ENCODE results near the gene KCNMA1.

KCNMA1 gene

GRCh38 chr10:77041636-77042258, 595.9 kb downstream of the KCNMA1 start:
- Histone ChIP-seq H3K27ac (no peak overlapping the region), H3K9me3 (no peaks in the 10 kb centered on the region), H3K36me3 (no peaks in the 10 kb centered on the region), H3K4me1 (ENCODE audit: control insufficient read depth in 1 of 2, insufficient read depth in 1 of 2, low read depth in 1 of 2, low read length in 1 of 2) (peaks cover 6 to 7% of the 10 kb centered on the region in 2 experiments), H3K27me3 (peaks cover 16% of the 10 kb centered on the region), H3K4me3 (ENCODE audit: low read depth in 1 of 2, low read length in 1 of 2) (no peak overlapping the region)
- TF ChIP-seq CTCF (IDR thresholded peaks at IDR 0.05): no peak

- Histone ChIP-seq H3K36me3 (no peaks in the 10 kb centered on the region), H3K27me3 (no peaks in the 10 kb centered on the region), H3K9me3 (no peaks in the 10 kb centered on the region), H3K27ac (no peak overlapping the region), H3K4me3 (ENCODE audit: low read depth in 1 of 2, low read length in 1 of 2) (no peak overlapping the region), H3K4me1 (ENCODE audit: control insufficient read depth in 1 of 2, insufficient read depth in 1 of 2, low read depth in 1 of 2, low read length in 1 of 2) (peaks cover 6 to 7% of the 10 kb centered on the region in 2 experiments)
- no peak for TF ChIP-seq CTCF (IDR thresholded peaks at IDR 0.05)
Observed at GRCh38 chr10:77038407-77038806, 599.2 kb downstream of the KCNMA1 start.

- Histone ChIP-seq H3K4me1 (ENCODE audit: control insufficient read depth in 1 of 2, insufficient read depth in 1 of 2, low read depth in 1 of 2, low read length in 1 of 2) (peaks cover 7 to 12% of the 10 kb centered on the region in 2 experiments), H3K4me3 (ENCODE audit: low read depth in 1 of 2, low read length in 1 of 2) (no peak overlapping the region), H3K27me3 (no peaks in the 10 kb centered on the region), H3K36me3 (no peaks in the 10 kb centered on the region), H3K9me3 (no peaks in the 10 kb centered on the region), H3K27ac (no peak overlapping the region)
- no peak for TF ChIP-seq CTCF (IDR thresholded peaks at IDR 0.05)
Observed at GRCh38 chr10:77037735-77038403, 599.7 kb downstream of the KCNMA1 start.

- TF ChIP-seq CTCF (IDR thresholded peaks at IDR 0.05): peak; percentile 37
- Histone ChIP-seq H3K27ac (no peak overlapping the region), H3K4me3 (ENCODE audit: low read depth in 1 of 2, low read length in 1 of 2) (no peak overlapping the region)
Observed at GRCh38 chr10:77036993-77037734, 600.4 kb downstream of the KCNMA1 start.

GRCh38 chr10:77036276-77036675, 601.3 kb downstream of the KCNMA1 start:
- Histone ChIP-seq H3K27ac (no peak overlapping the region), H3K4me3 (ENCODE audit: low read depth in 1 of 2, low read length in 1 of 2) (no peak overlapping the region), H3K4me1 (ENCODE audit: control insufficient read depth in 1 of 2, insufficient read depth in 1 of 2, low read depth in 1 of 2, low read length in 1 of 2) (peaks cover 17 to 20% of the 10 kb centered on the region in 2 experiments), H3K27me3 (no peaks in the 10 kb centered on the region), H3K9me3 (no peaks in the 10 kb centered on the region), H3K36me3 (no peaks in the 10 kb centered on the region)
- TF ChIP-seq CTCF (IDR thresholded peaks at IDR 0.05): no peak

More at GRCh38 chr10:77036993-77037734, 600.4 kb downstream of the KCNMA1 start:
- H3K9me3 ChIP-seq: no peaks in the 10 kb centered on the region
- no peaks in the 10 kb centered on the region for H3K27me3 ChIP-seq
- no peaks in the 10 kb centered on the region for H3K36me3 ChIP-seq
- H3K4me1 ChIP-seq (ENCODE audit: control insufficient read depth in 1 of 2, insufficient read depth in 1 of 2, low read depth in 1 of 2, low read length in 1 of 2): peaks cover 14 to 19% of the 10 kb centered on the region in 2 experiments
